GM23338 (cell line): ENCODE data around the gene CFAP65. TPM values are rescaled to one million over a fixed set of nuclear protein-coding genes. Genes with fewer than 3 reads are reported as not detected.

Source experiments
- ATAC-seq: fragments of 200-7000 bp; cut with Tn5 transposase; 3 replicates; pipeline ENCODE4 v1.9.1; 2020
- DNase-seq: peaks from one replicate; pipeline ENCODE4 v3.0.0-alpha.2; 2015; ENCODE audit warnings: low spot score
- H2AFZ ChIP-seq: fragments of 200-600 bp; sonication (generic); 2 replicates; pipeline ENCODE4 v1.8.0; 2016; ENCODE audit warnings: antibody characterized with exemption, mild to moderate bottlenecking, moderate library complexity
- H3F3A ChIP-seq: fragments of 200-600 bp; sonication (generic); replicated peaks from 2 replicates; pipeline ENCODE4 v1.8.0; 2017; ENCODE audit warnings: antibody characterized with exemption, mixed run types, low read depth
- H3K27ac ChIP-seq: fragments of 200-600 bp; sonication (generic); 2 replicates; pipeline ENCODE4 v1.6.1; 2016; ENCODE audit warnings: low read depth
- H3K27me3 ChIP-seq: fragments of 200-600 bp; sonication (generic); 2 replicates; pipeline ENCODE4 v1.8.0; 2016; ENCODE audit warnings: mild to moderate bottlenecking, mixed run types, moderate library complexity; ENCODE audit not compliant: insufficient read depth
- H3K36me3 ChIP-seq: fragments of 200-600 bp; sonication (generic); 2 replicates; pipeline ENCODE4 v1.8.0; 2016; ENCODE audit warnings: mild to moderate bottlenecking; ENCODE audit not compliant: insufficient read depth
- H3K4me1 ChIP-seq: fragments of 200-600 bp; sonication (generic); 2 replicates; pipeline ENCODE4 v1.8.0; 2016; ENCODE audit warnings: mild to moderate bottlenecking, moderate library complexity; ENCODE audit not compliant: insufficient read depth
- H3K4me2 ChIP-seq: fragments of 200-600 bp; sonication (generic); 2 replicates; pipeline ENCODE4 v1.7.1; 2017; ENCODE audit warnings: mixed run types
- H3K4me3 ChIP-seq: fragments of 200-600 bp; sonication (generic); 2 replicates; pipeline ENCODE4 v1.6.1; 2016; ENCODE audit warnings: mixed run types
- H3K79me2 ChIP-seq: fragments of 200-600 bp; sonication (generic); replicated peaks from 2 replicates; pipeline ENCODE4 v1.8.0; 2017; ENCODE audit warnings: mild to moderate bottlenecking; ENCODE audit not compliant: insufficient read depth
- H3K9me2 ChIP-seq: fragments of 200-600 bp; sonication (generic); 2 replicates; pipeline ENCODE4 v1.8.0; 2017; ENCODE audit not compliant: insufficient read depth
- H4K20me1 ChIP-seq: fragments of 200-600 bp; sonication (generic); replicated peaks from 2 replicates; pipeline ENCODE4 v1.8.0; 2017; ENCODE audit warnings: mild to moderate bottlenecking; ENCODE audit not compliant: insufficient read depth
- H3K27ac Mint-ChIP-seq: 2 replicates; pipeline ENCODE4 v1.8.0; 2020; ENCODE audit warnings: inconsistent platforms, mild to moderate bottlenecking, moderate library complexity, mixed read lengths
- H3K27me3 Mint-ChIP-seq: 3 replicates; pipeline ENCODE4 v1.8.0; 2022; ENCODE audit warnings: low read depth, mild to moderate bottlenecking, moderate library complexity, mixed read lengths, inconsistent platforms; ENCODE audit not compliant: insufficient read depth, poor library complexity
- H3K36me3 Mint-ChIP-seq: 3 replicates; pipeline ENCODE4 v1.8.0; 2021; ENCODE audit warnings: low read depth, mild to moderate bottlenecking, inconsistent platforms, moderate library complexity, mixed read lengths
- H3K4me1 Mint-ChIP-seq: 3 replicates; pipeline ENCODE4 v1.8.0; 2020; ENCODE audit warnings: mild to moderate bottlenecking, inconsistent platforms, mixed read lengths
- H3K4me3 Mint-ChIP-seq: 3 replicates; pipeline ENCODE4 v1.8.0; 2021; ENCODE audit warnings: moderate library complexity, mild to moderate bottlenecking, inconsistent platforms, mixed read lengths
- H3K9me3 Mint-ChIP-seq: 3 replicates; pipeline ENCODE4 v1.8.0; 2020; ENCODE audit warnings: moderate library complexity, mild to moderate bottlenecking, inconsistent platforms, mixed read lengths
- CREB1 ChIP-seq: fragments of 250-450 bp; sonication (Bioruptor Pico); IDR thresholded peaks from 2 replicates; pipeline ENCODE4 v1.5.0; 2020; ENCODE audit warnings: low read depth, mild to moderate bottlenecking, moderate library complexity
- EZH2 ChIP-seq: fragments of 200-600 bp; sonication (generic); IDR thresholded peaks from one replicate; pipeline ENCODE4 v1.8.0; 2017; ENCODE audit warnings: antibody characterized with exemption, mild to moderate bottlenecking, low read depth; ENCODE audit not compliant: unreplicated experiment
- NANOG ChIP-seq: IDR thresholded peaks from 2 replicates; pipeline ENCODE4 v1.6.1; 2016; ENCODE audit warnings: antibody characterized with exemption, borderline replicate concordance
- POLR2AphosphoS5 ChIP-seq: IDR thresholded peaks from 2 replicates; pipeline ENCODE4 v1.6.1; 2016; ENCODE audit warnings: antibody characterized with exemption, low read depth
- STAT1 ChIP-seq: IDR thresholded peaks from one replicate; pipeline ENCODE4 v1.6.1; 2016; ENCODE audit warnings: antibody characterized with exemption; ENCODE audit not compliant: unreplicated experiment
- ZNF114 ChIP-seq: fragments of 250-450 bp; sonication (Bioruptor Pico); IDR thresholded peaks from 2 replicates; pipeline ENCODE4 v1.5.0; 2020; ENCODE audit warnings: mild to moderate bottlenecking, moderate library complexity
- ZNF331 ChIP-seq: fragments of 250-450 bp; sonication (Bioruptor Pico); IDR thresholded peaks from 2 replicates; pipeline ENCODE4 v1.5.0; 2020; ENCODE audit warnings: low read depth, mild to moderate bottlenecking, moderate library complexity
- polyA plus RNA-seq: library from polyadenylated mRNA; unstranded; fragments of >200 nt; fragmentation: Nextera tagmentation; extraction: Ambion mirVana; gene quantifications from 2 replicates; pipeline ENCODE4 v1.2.1, GENCODE V29; 2016
- total RNA-seq: library from RNA; depleted of rRNA; stranded (reverse); fragments of >200 nt; shearing (Covaris generic); gene quantifications from 2 replicates; pipeline ENCODE4 v1.2.3, GENCODE V29; 2014
- TF ChIP-seq, protein P1 (sequence below), 2 experiments: fragments of 200-600 bp in 1 of 2; sonication (generic) in 1 of 2; conservative IDR thresholded peaks; 2 replicates each; pipeline versions ENCODE4 v1.5.1 to v1.6.1; 2016 to 2017; ENCODE audit warnings: antibody characterized with exemption in 2 of 2, low read depth in 2 of 2, mild to moderate bottlenecking in 2 of 2, moderate library complexity in 1 of 2
- TF ChIP-seq, protein P2 (sequence below): IDR thresholded peaks from 2 replicates; pipeline ENCODE4 v1.6.1; 2016; ENCODE audit warnings: antibody characterized with exemption
- TF ChIP-seq, protein P3 (sequence below): fragments of 250-450 bp; sonication (Bioruptor Pico); IDR thresholded peaks from 2 replicates; pipeline ENCODE4 v1.5.0; 2020; ENCODE audit warnings: mild to moderate bottlenecking, moderate library complexity

The CFAP65 gene
- total and polyA plus RNA-seq, 2 experiments from 2014 or later = 0.38 to 0.74 TPM

DNA sequence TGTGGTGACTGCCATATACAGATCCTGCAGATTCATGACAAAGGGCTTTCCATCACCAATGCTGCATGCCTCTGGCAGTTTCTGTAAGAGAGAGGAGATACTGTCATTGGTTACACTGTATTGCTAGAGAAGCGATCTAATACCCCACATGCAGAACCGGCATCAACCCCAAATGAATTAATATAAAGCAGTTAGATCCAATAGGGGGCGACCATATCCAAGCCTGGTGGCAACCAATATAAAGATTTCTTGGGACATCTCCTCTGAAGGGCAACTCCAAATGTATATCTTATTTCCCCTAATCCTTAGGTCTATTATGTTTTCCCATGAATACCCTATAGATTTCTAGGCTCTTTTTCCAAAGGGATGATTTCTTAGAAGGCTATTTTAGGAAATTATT, 36.8 kb upstream of the CFAP65 start:
- peaks cover 8% of the 10 kb centered on the region for H3K4me1 ChIP-seq
- ATAC-seq = no peak
- no peak overlapping the region for H3K4me2 ChIP-seq
- H3K27ac ChIP-seq = no peak overlapping the region
- DNase-seq = no peak
- Mint-ChIP-seq H3K27me3 (peaks cover 5% of the 10 kb centered on the region), H3K9me3 (no peaks in the 10 kb centered on the region), H3K27ac (no peak overlapping the region), H3K4me1 (peaks cover 7% of the 10 kb centered on the region), H3K36me3 (no peaks in the 10 kb centered on the region), H3K4me3 (no peak overlapping the region)
- no peaks in the 10 kb centered on the region for H4K20me1 ChIP-seq
- H3K27me3 ChIP-seq = no peaks in the 10 kb centered on the region
- H2AFZ ChIP-seq = no peak overlapping the region
- no peaks in the 10 kb centered on the region for H3K36me3 ChIP-seq
- H3K4me3 ChIP-seq = no peak overlapping the region
- no peaks in the 10 kb centered on the region for H3K79me2 ChIP-seq
- TF ChIP-seq STAT1 = no peak
- TF ChIP-seq, protein P1, sequence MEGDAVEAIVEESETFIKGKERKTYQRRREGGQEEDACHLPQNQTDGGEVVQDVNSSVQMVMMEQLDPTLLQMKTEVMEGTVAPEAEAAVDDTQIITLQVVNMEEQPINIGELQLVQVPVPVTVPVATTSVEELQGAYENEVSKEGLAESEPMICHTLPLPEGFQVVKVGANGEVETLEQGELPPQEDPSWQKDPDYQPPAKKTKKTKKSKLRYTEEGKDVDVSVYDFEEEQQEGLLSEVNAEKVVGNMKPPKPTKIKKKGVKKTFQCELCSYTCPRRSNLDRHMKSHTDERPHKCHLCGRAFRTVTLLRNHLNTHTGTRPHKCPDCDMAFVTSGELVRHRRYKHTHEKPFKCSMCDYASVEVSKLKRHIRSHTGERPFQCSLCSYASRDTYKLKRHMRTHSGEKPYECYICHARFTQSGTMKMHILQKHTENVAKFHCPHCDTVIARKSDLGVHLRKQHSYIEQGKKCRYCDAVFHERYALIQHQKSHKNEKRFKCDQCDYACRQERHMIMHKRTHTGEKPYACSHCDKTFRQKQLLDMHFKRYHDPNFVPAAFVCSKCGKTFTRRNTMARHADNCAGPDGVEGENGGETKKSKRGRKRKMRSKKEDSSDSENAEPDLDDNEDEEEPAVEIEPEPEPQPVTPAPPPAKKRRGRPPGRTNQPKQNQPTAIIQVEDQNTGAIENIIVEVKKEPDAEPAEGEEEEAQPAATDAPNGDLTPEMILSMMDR (conservative IDR thresholded peaks at IDR 0.05; ENCODE audit: low read depth in 2 of 2) = peak; percentile 39 to 44
- no peaks in the 10 kb centered on the region for H3F3A ChIP-seq
- H3K9me2 ChIP-seq = no peaks in the 10 kb centered on the region

DNA sequence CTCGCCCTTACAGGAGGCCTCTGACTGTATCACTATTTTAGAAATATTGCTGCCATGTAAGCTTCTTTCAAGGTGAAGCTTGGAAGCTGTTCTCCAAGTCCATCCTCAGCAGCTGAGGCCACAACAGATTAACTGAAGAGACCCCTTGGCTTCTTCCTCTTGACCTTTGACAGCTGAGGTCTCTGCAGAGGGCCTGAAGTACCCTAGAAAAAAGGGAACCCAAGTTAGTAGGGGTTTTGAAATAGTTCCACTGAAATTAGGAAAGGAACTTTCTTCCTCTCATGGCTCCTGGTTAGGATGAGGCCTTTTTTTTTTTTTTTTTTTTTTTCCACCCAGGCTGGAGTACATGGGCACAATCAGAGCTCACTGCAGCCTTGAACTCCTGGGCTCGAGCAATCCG, 34.9 kb upstream of the CFAP65 start:
- Histone ChIP-seq H3K27me3 (no peaks in the 10 kb centered on the region), H3K4me1 (peaks cover 8% of the 10 kb centered on the region), H3F3A (no peaks in the 10 kb centered on the region), H3K9me2 (no peaks in the 10 kb centered on the region), H3K27ac (no peak overlapping the region), H3K4me2 (no peak overlapping the region), H3K36me3 (no peaks in the 10 kb centered on the region), H3K4me3 (no peak overlapping the region), H2AFZ (no peak overlapping the region), H4K20me1 (no peaks in the 10 kb centered on the region), H3K79me2 (no peaks in the 10 kb centered on the region)
- Mint-ChIP-seq H3K27ac (no peak overlapping the region), H3K27me3 (peaks cover 4% of the 10 kb centered on the region), H3K4me3 (no peak overlapping the region), H3K36me3 (no peaks in the 10 kb centered on the region), H3K4me1 (peaks cover 7% of the 10 kb centered on the region), H3K9me3 (no peaks in the 10 kb centered on the region)
- DNase-seq (no peak), ATAC-seq (no peak)
- TF ChIP-seq, protein P2, sequence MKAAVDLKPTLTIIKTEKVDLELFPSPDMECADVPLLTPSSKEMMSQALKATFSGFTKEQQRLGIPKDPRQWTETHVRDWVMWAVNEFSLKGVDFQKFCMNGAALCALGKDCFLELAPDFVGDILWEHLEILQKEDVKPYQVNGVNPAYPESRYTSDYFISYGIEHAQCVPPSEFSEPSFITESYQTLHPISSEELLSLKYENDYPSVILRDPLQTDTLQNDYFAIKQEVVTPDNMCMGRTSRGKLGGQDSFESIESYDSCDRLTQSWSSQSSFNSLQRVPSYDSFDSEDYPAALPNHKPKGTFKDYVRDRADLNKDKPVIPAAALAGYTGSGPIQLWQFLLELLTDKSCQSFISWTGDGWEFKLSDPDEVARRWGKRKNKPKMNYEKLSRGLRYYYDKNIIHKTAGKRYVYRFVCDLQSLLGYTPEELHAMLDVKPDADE = no peak
- TF ChIP-seq ZNF114 = no peak
- TF ChIP-seq, protein P1 (conservative IDR thresholded peaks at IDR 0.05; ENCODE audit: low read depth in 2 of 2) = no peak
- TF ChIP-seq CREB1 (CRISPR knock-in tag) = no peak
- TF ChIP-seq, protein P3, sequence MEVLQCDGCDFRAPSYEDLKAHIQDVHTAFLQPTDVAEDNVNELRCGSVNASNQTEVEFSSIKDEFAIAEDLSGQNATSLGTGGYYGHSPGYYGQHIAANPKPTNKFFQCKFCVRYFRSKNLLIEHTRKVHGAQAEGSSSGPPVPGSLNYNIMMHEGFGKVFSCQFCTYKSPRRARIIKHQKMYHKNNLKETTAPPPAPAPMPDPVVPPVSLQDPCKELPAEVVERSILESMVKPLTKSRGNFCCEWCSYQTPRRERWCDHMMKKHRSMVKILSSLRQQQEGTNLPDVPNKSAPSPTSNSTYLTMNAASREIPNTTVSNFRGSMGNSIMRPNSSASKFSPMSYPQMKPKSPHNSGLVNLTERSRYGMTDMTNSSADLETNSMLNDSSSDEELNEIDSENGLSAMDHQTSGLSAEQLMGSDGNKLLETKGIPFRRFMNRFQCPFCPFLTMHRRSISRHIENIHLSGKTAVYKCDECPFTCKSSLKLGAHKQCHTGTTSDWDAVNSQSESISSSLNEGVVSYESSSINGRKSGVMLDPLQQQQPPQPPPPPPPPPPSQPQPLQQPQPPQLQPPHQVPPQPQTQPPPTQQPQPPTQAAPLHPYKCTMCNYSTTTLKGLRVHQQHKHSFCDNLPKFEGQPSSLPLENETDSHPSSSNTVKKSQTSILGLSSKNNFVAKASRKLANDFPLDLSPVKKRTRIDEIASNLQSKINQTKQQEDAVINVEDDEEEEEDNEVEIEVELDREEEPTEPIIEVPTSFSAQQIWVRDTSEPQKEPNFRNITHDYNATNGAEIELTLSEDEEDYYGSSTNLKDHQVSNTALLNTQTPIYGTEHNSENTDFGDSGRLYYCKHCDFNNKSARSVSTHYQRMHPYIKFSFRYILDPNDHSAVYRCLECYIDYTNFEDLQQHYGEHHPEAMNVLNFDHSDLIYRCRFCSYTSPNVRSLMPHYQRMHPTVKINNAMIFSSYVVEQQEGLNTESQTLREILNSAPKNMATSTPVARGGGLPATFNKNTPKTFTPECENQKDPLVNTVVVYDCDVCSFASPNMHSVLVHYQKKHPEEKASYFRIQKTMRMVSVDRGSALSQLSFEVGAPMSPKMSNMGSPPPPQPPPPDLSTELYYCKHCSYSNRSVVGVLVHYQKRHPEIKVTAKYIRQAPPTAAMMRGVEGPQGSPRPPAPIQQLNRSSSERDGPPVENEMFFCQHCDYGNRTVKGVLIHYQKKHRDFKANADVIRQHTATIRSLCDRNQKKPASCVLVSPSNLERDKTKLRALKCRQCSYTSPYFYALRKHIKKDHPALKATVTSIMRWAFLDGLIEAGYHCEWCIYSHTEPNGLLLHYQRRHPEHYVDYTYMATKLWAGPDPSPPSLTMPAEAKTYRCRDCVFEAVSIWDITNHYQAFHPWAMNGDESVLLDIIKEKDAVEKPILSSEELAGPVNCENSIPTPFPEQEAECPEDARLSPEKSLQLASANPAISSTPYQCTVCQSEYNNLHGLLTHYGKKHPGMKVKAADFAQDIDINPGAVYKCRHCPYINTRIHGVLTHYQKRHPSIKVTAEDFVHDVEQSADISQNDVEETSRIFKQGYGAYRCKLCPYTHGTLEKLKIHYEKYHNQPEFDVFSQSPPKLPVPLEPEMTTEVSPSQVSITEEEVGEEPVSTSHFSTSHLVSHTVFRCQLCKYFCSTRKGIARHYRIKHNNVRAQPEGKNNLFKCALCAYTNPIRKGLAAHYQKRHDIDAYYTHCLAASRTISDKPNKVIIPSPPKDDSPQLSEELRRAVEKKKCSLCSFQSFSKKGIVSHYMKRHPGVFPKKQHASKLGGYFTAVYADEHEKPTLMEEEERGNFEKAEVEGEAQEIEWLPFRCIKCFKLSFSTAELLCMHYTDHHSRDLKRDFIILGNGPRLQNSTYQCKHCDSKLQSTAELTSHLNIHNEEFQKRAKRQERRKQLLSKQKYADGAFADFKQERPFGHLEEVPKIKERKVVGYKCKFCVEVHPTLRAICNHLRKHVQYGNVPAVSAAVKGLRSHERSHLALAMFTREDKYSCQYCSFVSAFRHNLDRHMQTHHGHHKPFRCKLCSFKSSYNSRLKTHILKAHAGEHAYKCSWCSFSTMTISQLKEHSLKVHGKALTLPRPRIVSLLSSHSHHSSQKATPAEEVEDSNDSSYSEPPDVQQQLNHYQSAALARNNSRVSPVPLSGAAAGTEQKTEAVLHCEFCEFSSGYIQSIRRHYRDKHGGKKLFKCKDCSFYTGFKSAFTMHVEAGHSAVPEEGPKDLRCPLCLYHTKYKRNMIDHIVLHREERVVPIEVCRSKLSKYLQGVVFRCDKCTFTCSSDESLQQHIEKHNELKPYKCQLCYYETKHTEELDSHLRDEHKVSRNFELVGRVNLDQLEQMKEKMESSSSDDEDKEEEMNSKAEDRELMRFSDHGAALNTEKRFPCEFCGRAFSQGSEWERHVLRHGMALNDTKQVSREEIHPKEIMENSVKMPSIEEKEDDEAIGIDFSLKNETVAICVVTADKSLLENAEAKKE (CRISPR knock-in tag) = no peak
- TF ChIP-seq STAT1 = no peak
- no peak for TF ChIP-seq ZNF331 (CRISPR knock-in tag)
- no peak for TF ChIP-seq POLR2AphosphoS5
- TF ChIP-seq EZH2 = no peak
- TF ChIP-seq NANOG = no peak
